ENCODE results near the gene FANCM. TPM values are rescaled to one million over a fixed set of nuclear protein-coding genes. Genes with fewer than 3 reads are reported as not detected.

FANCM gene
- total RNA-seq, 1 donor from 2014 or later, result 4.1 TPM

- no peak for TF ChIP-seq CTCF (IDR thresholded peaks at IDR 0.05)
- intact Hi-C loops (cut with DNase I), result no loop called here
- H3K4me1 ChIP-seq, result no peaks in the 10 kb centered on the region
- H3K4me3 ChIP-seq, result no peak overlapping the region
- no peaks in the 10 kb centered on the region for H3K27me3 ChIP-seq (ENCODE audit: low read depth)
- ATAC-seq, result no peak
- DNase-seq, result no peak
- no peak overlapping the region for H3K27ac ChIP-seq
- peaks cover 99% of the 10 kb centered on the region for H3K36me3 ChIP-seq
- no peaks in the 10 kb centered on the region for H3K9me3 ChIP-seq
These were observed 21.4 kb upstream of the FANCM start for GRCh38 chr14:45114327-45114726.

- ATAC-seq, result no peak
These were observed 17.1 kb upstream of the FANCM start for GRCh38 chr14:45118594-45118993.

GRCh38 chr14:45120096-45120495, 15.6 kb upstream of the FANCM start:
- Histone ChIP-seq H3K27me3 (ENCODE audit: low read depth) (no peaks in the 10 kb centered on the region), H3K9me3 (no peaks in the 10 kb centered on the region), H3K27ac (no peak overlapping the region), H3K4me3 (no peak overlapping the region), H3K4me1 (no peaks in the 10 kb centered on the region), H3K36me3 (peaks cover 91% of the 10 kb centered on the region)
- TF ChIP-seq CTCF (IDR thresholded peaks at IDR 0.05), result no peak
- DNase-seq (no peak), ATAC-seq (no peak)
- intact Hi-C loops (cut with DNase I), result no loop called here

More at GRCh38 chr14:45118594-45118993, 17.1 kb upstream of the FANCM start:
- no peaks in the 10 kb centered on the region for H3K27me3 ChIP-seq (ENCODE audit: low read depth)
- no peak overlapping the region for H3K4me3 ChIP-seq
- H3K27ac ChIP-seq, result no peak overlapping the region
- peaks cover 96% of the 10 kb centered on the region for H3K36me3 ChIP-seq
- TF ChIP-seq CTCF (IDR thresholded peaks at IDR 0.05), result no peak
- no peaks in the 10 kb centered on the region for H3K4me1 ChIP-seq
- no peak for DNase-seq
- intact Hi-C loops (cut with DNase I), result no loop called here
- H3K9me3 ChIP-seq, result no peaks in the 10 kb centered on the region

- DNase-seq (no peak), ATAC-seq (no peak)
- Histone ChIP-seq H3K4me1 (no peaks in the 10 kb centered on the region), H3K27ac (no peak overlapping the region), H3K27me3 (ENCODE audit: low read depth) (no peaks in the 10 kb centered on the region), H3K4me3 (no peak overlapping the region), H3K36me3 (peaks cover 88% of the 10 kb centered on the region), H3K9me3 (no peaks in the 10 kb centered on the region)
- TF ChIP-seq CTCF (IDR thresholded peaks at IDR 0.05), result no peak
- intact Hi-C loops (cut with DNase I), result no loop called here
These were observed 12.5 kb upstream of the FANCM start for GRCh38 chr14:45123271-45123670.

GRCh38 chr14:45125754-45126153, 10.0 kb upstream of the FANCM start:
- TF ChIP-seq CTCF (IDR thresholded peaks at IDR 0.05), result no peak
- H3K4me3 ChIP-seq, result no peak overlapping the region
- H3K27me3 ChIP-seq (ENCODE audit: low read depth), result no peaks in the 10 kb centered on the region
- H3K9me3 ChIP-seq, result no peaks in the 10 kb centered on the region
- H3K4me1 ChIP-seq, result no peaks in the 10 kb centered on the region
- intact Hi-C loops (cut with DNase I), result no loop called here
- no peak for DNase-seq
- peaks cover 79% of the 10 kb centered on the region for H3K36me3 ChIP-seq
- no peak overlapping the region for H3K27ac ChIP-seq
- no peak for ATAC-seq

Measured in lower lobe of right lung (tissue), 2 donors.